Nephron progenitor cell (in vitro differentiated cells): ENCODE measurements around the gene STMN1.

Experiments used
- DNase-seq: peaks from one replicate; pipeline ENCODE4 v3.0.0; 2021
- H3K27ac Mint-ChIP-seq: 2 replicates; pipeline ENCODE4 v1.8.0; 2021; ENCODE audit warnings: mild to moderate bottlenecking, moderate library complexity, mixed read lengths
- H3K27me3 Mint-ChIP-seq: 2 replicates; pipeline ENCODE4 v1.8.0; 2021; ENCODE audit warnings: mild to moderate bottlenecking, low read depth, mixed read lengths; ENCODE audit not compliant: poor library complexity
- H3K36me3 Mint-ChIP-seq: 2 replicates; pipeline ENCODE4 v1.8.0; 2021; ENCODE audit warnings: low read depth, mixed read lengths
- H3K4me1 Mint-ChIP-seq: 2 replicates; pipeline ENCODE4 v1.8.0; 2021; ENCODE audit warnings: mixed read lengths
- H3K4me3 Mint-ChIP-seq: 2 replicates; pipeline ENCODE4 v1.8.0; 2021; ENCODE audit warnings: mild to moderate bottlenecking, moderate library complexity, mixed read lengths
- H3K9me3 Mint-ChIP-seq: 2 replicates; pipeline ENCODE4 v1.8.0; 2021; ENCODE audit warnings: mild to moderate bottlenecking, moderate library complexity, mixed read lengths
- TF ChIP-seq, protein P1 (sequence below): fragments of 200-600 bp; sonication (generic); IDR thresholded peaks from 2 replicates; pipeline ENCODE4 v1.5.0; 2021; ENCODE audit warnings: antibody characterized with exemption

The STMN1 gene

DNA sequence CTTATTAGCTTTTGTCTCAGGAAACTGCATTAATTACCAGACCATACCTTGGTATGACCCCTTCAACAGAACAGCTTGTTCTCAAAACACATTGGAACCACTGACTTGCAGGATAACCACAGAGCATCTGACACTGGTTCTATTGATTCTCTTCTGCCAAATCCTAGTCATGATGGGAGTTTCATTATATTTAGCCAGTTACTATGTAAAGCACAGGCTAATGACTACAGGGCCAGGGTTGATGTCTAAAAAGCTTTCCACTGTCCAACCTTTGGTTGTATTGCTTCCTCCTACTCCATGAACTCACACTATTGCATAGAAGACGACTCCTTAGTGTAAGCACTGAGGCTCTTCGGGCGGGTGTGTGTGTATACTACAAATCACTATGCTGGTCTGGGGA is 3.8 kb downstream of the STMN1 start:
- H3K4me1 Mint-ChIP-seq: peaks cover 75% of the 10 kb centered on the region
- no peaks in the 10 kb centered on the region for H3K9me3 Mint-ChIP-seq
- peaks cover 58% of the 10 kb centered on the region for H3K36me3 Mint-ChIP-seq
- H3K4me3 Mint-ChIP-seq: peak overlapping the region; percentile 54
- no peaks in the 10 kb centered on the region for H3K27me3 Mint-ChIP-seq
- no peak for DNase-seq
- H3K27ac Mint-ChIP-seq: no peak overlapping the region
- TF ChIP-seq, protein P1, sequence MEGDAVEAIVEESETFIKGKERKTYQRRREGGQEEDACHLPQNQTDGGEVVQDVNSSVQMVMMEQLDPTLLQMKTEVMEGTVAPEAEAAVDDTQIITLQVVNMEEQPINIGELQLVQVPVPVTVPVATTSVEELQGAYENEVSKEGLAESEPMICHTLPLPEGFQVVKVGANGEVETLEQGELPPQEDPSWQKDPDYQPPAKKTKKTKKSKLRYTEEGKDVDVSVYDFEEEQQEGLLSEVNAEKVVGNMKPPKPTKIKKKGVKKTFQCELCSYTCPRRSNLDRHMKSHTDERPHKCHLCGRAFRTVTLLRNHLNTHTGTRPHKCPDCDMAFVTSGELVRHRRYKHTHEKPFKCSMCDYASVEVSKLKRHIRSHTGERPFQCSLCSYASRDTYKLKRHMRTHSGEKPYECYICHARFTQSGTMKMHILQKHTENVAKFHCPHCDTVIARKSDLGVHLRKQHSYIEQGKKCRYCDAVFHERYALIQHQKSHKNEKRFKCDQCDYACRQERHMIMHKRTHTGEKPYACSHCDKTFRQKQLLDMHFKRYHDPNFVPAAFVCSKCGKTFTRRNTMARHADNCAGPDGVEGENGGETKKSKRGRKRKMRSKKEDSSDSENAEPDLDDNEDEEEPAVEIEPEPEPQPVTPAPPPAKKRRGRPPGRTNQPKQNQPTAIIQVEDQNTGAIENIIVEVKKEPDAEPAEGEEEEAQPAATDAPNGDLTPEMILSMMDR: no peak

DNA sequence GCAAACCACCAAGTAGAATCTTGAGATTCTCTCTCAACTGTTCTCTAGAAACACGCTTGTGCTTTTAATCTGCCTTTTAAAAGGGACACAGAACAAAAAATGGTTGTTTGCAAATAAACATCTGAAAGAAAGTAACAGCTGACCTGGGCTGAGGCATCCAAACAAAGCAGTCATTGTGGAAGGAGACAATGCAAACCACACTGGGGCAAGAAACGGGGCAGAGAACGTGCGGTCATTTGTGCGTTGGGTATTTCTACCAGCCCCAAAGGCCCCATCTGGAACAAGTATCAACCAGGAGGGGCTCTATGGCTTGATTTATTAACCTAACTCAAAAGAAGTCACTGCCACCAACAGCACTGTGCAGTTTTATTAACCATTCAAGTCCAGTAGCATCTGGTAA is 6.0 kb downstream of the STMN1 start:
- no peak for DNase-seq
- peak overlapping the region; percentile 29 for H3K27ac Mint-ChIP-seq
- H3K4me3 Mint-ChIP-seq: no peak overlapping the region
- H3K4me1 Mint-ChIP-seq: peaks cover 86% of the 10 kb centered on the region
- no peaks in the 10 kb centered on the region for H3K9me3 Mint-ChIP-seq
- TF ChIP-seq, protein P1: no peak
- peaks cover 64% of the 10 kb centered on the region for H3K36me3 Mint-ChIP-seq
- H3K27me3 Mint-ChIP-seq: no peaks in the 10 kb centered on the region

DNA sequence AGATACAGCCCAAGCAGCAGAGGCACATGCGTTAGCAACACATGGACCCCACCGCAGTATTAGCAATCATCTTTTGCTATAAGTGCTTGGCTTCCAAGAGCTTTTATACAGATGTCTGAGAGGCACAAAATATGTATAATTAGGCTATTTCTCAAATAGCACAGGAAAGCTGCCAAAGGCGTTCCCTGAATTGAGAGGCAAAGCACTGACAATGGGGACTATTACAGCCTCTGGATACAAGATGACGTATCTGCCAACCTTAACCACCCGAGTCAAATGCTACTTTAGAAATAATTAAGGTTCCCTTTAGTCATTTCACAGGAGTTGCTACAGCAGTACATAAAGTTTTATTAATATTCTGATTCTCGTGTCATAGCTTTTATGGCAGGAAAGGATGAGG is 6.4 kb downstream of the STMN1 start:
- TF ChIP-seq, protein P1: no peak
- no peaks in the 10 kb centered on the region for H3K9me3 Mint-ChIP-seq
- no peaks in the 10 kb centered on the region for H3K27me3 Mint-ChIP-seq
- H3K4me3 Mint-ChIP-seq: no peak overlapping the region
- no peak for DNase-seq
- H3K27ac Mint-ChIP-seq: no peak overlapping the region
- H3K36me3 Mint-ChIP-seq: peaks cover 64% of the 10 kb centered on the region
- H3K4me1 Mint-ChIP-seq: peaks cover 84% of the 10 kb centered on the region

DNA sequence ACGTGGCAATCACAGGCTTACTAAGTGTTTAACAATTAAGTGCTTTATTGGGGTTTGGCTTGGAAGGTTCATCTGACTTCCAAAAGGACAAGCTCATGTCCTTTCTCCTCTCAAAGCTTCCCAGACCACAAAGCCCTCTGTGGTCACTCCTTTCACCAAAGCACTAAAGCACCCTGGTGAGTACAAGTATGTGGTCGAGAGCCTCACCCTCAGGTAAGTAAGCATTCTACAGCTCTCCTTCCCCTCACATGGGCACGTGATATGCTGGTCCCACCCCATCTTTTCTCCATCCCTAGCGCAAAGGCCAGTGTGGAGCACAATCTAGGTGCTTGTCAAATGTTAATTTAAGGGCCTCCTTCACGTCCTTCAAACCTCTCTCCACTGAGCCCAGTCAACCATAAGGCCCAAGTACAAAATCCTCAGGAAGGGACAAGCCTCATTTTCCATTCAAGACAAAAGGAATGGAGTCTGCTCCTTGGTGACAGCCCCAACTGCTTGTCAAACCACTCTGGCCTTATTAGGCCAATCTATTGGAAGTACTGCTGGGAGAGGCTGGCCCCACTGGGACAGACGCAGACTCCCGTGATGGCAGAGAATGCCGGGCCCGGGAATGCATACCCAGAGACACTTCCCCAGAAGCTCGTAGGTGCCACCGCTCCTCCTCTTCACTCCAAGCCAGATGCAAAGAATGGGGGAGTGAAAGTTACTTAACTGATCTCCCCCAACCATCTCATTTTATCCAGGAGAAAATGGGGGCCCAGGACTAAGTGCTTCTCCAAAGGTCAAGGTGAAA is 7.8 kb downstream of the STMN1 start:
- Mint-ChIP-seq H3K4me1 (peaks cover 71% of the 10 kb centered on the region), H3K27me3 (no peaks in the 10 kb centered on the region), H3K27ac (peak overlapping the region; percentile 97), H3K4me3 (no peak overlapping the region), H3K36me3 (peaks cover 58% of the 10 kb centered on the region), H3K9me3 (no peaks in the 10 kb centered on the region)
- no peak for DNase-seq
- TF ChIP-seq, protein P1: no peak

DNA sequence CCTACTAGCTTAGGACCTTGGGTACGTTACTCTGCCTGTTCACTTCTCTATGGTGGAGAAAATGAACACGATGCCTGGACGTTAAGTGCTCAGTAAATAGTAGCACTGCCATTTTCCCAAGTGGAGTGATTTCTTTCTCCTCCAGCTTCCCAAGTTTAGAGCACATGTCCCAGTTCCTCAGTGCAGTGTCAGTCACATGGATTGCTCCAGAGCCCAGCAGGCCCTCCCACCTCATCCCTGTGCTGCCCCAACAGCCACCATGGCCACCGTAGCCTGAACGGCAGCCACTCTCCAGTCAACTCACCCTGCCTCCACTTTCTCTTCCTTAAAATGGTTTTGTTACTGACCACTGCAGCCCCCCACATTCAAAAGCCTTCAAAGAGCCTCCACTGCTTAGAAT is 8.5 kb downstream of the STMN1 start:
- TF ChIP-seq, protein P1: no peak
- Mint-ChIP-seq H3K4me3 (no peak overlapping the region), H3K4me1 (peaks cover 64% of the 10 kb centered on the region), H3K36me3 (peaks cover 52% of the 10 kb centered on the region), H3K9me3 (no peaks in the 10 kb centered on the region), H3K27me3 (no peaks in the 10 kb centered on the region), H3K27ac (peak overlapping the region; percentile 97)
- no peak for DNase-seq

DNA sequence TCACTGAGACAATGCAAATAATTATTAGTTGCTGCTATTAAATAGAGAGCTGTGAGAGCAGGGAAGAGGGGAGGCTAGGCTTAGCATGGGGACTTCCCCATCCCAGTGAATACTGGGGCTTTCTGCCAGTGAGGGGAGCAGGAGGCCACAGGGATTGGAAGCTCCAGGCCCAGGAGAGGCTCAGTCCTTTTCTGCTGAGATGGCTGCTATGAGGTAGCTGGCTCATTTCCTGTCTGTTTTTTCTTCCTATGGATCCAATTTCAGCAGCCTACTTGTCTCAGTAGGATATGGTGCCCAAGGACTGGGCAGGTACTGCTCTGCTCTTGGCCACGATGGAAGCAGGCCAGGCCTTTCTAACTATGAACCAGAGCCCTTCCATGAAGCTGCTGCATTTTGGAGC is 10.0 kb downstream of the STMN1 start:
- H3K36me3 Mint-ChIP-seq: peaks cover 41% of the 10 kb centered on the region
- H3K9me3 Mint-ChIP-seq: no peaks in the 10 kb centered on the region
- H3K4me3 Mint-ChIP-seq: no peak overlapping the region
- H3K27me3 Mint-ChIP-seq: no peaks in the 10 kb centered on the region
- DNase-seq: no peak
- TF ChIP-seq, protein P1: no peak
- H3K27ac Mint-ChIP-seq: peak overlapping the region; percentile 97
- H3K4me1 Mint-ChIP-seq: peaks cover 62% of the 10 kb centered on the region
